ENCODE results near the gene TUT4.

Gene TUT4

GRCh38 chr1:52482326-52483004 is 70.4 kb downstream of the TUT4 start:
- TF ChIP-seq, protein P1, sequence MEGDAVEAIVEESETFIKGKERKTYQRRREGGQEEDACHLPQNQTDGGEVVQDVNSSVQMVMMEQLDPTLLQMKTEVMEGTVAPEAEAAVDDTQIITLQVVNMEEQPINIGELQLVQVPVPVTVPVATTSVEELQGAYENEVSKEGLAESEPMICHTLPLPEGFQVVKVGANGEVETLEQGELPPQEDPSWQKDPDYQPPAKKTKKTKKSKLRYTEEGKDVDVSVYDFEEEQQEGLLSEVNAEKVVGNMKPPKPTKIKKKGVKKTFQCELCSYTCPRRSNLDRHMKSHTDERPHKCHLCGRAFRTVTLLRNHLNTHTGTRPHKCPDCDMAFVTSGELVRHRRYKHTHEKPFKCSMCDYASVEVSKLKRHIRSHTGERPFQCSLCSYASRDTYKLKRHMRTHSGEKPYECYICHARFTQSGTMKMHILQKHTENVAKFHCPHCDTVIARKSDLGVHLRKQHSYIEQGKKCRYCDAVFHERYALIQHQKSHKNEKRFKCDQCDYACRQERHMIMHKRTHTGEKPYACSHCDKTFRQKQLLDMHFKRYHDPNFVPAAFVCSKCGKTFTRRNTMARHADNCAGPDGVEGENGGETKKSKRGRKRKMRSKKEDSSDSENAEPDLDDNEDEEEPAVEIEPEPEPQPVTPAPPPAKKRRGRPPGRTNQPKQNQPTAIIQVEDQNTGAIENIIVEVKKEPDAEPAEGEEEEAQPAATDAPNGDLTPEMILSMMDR (IDR thresholded peaks at IDR 0.05; ENCODE audit: low read depth, low read length, missing control alignments), result no peak
- H3K4me3 ChIP-seq (ENCODE audit: low read depth, low read length), result no peak overlapping the region
- no peak for DNase-seq (ENCODE audit: low read depth)
- in situ Hi-C loops (cut with HindIII; ENCODE audit: low sequenced_read_pairs), result no loop called here

- no peak for DNase-seq (ENCODE audit: low read depth)
- TF ChIP-seq, protein P1 (IDR thresholded peaks at IDR 0.05; ENCODE audit: low read depth, low read length, missing control alignments), result no peak
- no peak overlapping the region for H3K4me3 ChIP-seq (ENCODE audit: low read depth, low read length)
- in situ Hi-C loops (cut with HindIII; ENCODE audit: low sequenced_read_pairs), result no loop called here
These were observed 73.8 kb downstream of the TUT4 start for GRCh38 chr1:52479076-52479475.

GRCh38 chr1:52477876-52478275 is 75.0 kb downstream of the TUT4 start:
- no peak overlapping the region for H3K4me3 ChIP-seq (ENCODE audit: low read depth, low read length)
- in situ Hi-C loops (cut with HindIII; ENCODE audit: low sequenced_read_pairs), result no loop called here

DNA sequence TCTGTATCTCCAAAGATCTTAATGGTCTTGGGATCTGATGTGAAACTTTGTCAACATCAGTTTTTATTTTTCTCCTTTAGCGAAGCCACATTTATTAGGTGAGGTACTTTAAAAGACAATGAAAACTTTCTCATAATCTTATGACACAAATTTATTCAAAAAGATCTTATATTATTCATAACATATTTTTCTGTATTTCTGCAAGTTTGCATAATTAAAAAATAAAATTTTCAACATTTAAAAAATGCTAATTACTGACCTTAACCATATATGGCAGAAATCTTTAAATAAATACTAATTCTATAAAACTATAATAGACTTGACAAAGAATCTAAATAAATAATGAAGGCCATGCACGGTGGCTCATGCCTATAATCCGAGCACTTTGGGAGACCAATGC is 75.9 kb downstream of the TUT4 start:
- TF ChIP-seq, protein P1 (IDR thresholded peaks at IDR 0.05; ENCODE audit: low read depth, low read length, missing control alignments), result no peak
- in situ Hi-C loops (cut with HindIII; ENCODE audit: low sequenced_read_pairs), result no loop called here
- no peak overlapping the region for H3K4me3 ChIP-seq (ENCODE audit: low read depth, low read length)
- DNase-seq (ENCODE audit: low read depth), result no peak

More at GRCh38 chr1:52477876-52478275, 75.0 kb downstream of the TUT4 start:
- DNase-seq (ENCODE audit: low read depth), result no peak
- TF ChIP-seq, protein P1 (IDR thresholded peaks at IDR 0.05; ENCODE audit: low read depth, low read length, missing control alignments), result no peak

- H3K4me3 ChIP-seq (ENCODE audit: low read depth, low read length), result no peak overlapping the region
- TF ChIP-seq, protein P1 (IDR thresholded peaks at IDR 0.05; ENCODE audit: low read depth, low read length, missing control alignments), result no peak
- no peak for DNase-seq (ENCODE audit: low read depth)
- in situ Hi-C loops (cut with HindIII; ENCODE audit: low sequenced_read_pairs), result no loop called here
These were observed 78.1 kb downstream of the TUT4 start for GRCh38 chr1:52474807-52475206.

- TF ChIP-seq, protein P1 (IDR thresholded peaks at IDR 0.05; ENCODE audit: low read depth, low read length, missing control alignments), result no peak
- no peak for DNase-seq (ENCODE audit: low read depth)
- no peak overlapping the region for H3K4me3 ChIP-seq (ENCODE audit: low read depth, low read length)
- in situ Hi-C loops (cut with HindIII; ENCODE audit: low sequenced_read_pairs), result no loop called here
These were observed 79.9 kb downstream of the TUT4 start for GRCh38 chr1:52473039-52473438.

Data from astrocyte of the cerebellum (primary cell).